OCI-LY3 (cell line): Measurements from ENCODE around the gene NGDN.

Source experiments
- CTCF ChIP-seq: fragments of 200-600, 300-600 bp; sonication (generic); IDR thresholded peaks from 2 replicates; pipeline ENCODE4 v1.5.1; 2014; ENCODE audit warnings: antibody characterized with exemption, low read length, low read depth
- EZH2phosphoT487 ChIP-seq: fragments of 200-600 bp; shearing (Covaris generic); IDR thresholded peaks from 2 replicates; pipeline ENCODE4 v1.6.1; 2018; ENCODE audit warnings: antibody characterized with exemption, mixed run types, low read depth

GRCh38 chr14:23481362-23481970, 12.0 kb downstream of the NGDN start:
- TF ChIP-seq CTCF (no peak), EZH2phosphoT487 (no peak)
